Central memory CD8-positive, alpha-beta T cell (primary cell): ENCODE results near the gene KIF16B.
"Not testable (repeated sequence)": the region's sequence is repeated elsewhere in the genome, so short reads cannot be mapped to it uniquely, and the experiment has no call there.

Experiments used
- ATAC-seq: fragments of 150-1000 bp; cut with Tn5 transposase; replicated peaks from 2 replicates; pipeline ENCODE4 v1.10.0; 2022; ENCODE audit warnings: mild to moderate bottlenecking, moderate FRiP score, moderate number of reproducible peaks; ENCODE audit not compliant: poor library complexity, severe bottlenecking; ENCODE audit errors: extremely low read depth
- DNase-seq, 2 donors: peaks; one replicate each; pipeline ENCODE4 v3.0.0; 2021; ENCODE audit warnings: low spot score in 2 of 2
- H3K27ac Mint-ChIP-seq: one replicate; pipeline ENCODE4 v1.8.0; 2022; ENCODE audit warnings: low read depth, mild to moderate bottlenecking, moderate library complexity, mixed read lengths
- H3K27me3 Mint-ChIP-seq: one replicate; pipeline ENCODE4 v1.8.0; 2022; ENCODE audit warnings: mixed read lengths
- H3K36me3 Mint-ChIP-seq: one replicate; pipeline ENCODE4 v1.8.0; 2022; ENCODE audit warnings: mild to moderate bottlenecking, moderate library complexity, mixed read lengths; ENCODE audit not compliant: insufficient read depth
- H3K4me1 Mint-ChIP-seq: one replicate; pipeline ENCODE4 v1.8.0; 2022; ENCODE audit warnings: mixed read lengths
- H3K4me3 Mint-ChIP-seq: one replicate; pipeline ENCODE4 v1.8.0; 2022; ENCODE audit warnings: mild to moderate bottlenecking, moderate library complexity, mixed read lengths
- H3K9me3 Mint-ChIP-seq: one replicate; pipeline ENCODE4 v1.8.0; 2022; ENCODE audit warnings: mixed read lengths

The KIF16B gene

GRCh38 chr20:16241911-16242310, 331.3 kb downstream of the KIF16B start:
- Mint-ChIP-seq H3K4me1 (no peaks in the 10 kb centered on the region), H3K9me3 (peaks cover 5% of the 10 kb centered on the region), H3K27ac (no peak overlapping the region), H3K4me3 (no peak overlapping the region), H3K36me3 (no peaks in the 10 kb centered on the region), H3K27me3 (no peaks in the 10 kb centered on the region)
- no peak for DNase-seq
- no peak for ATAC-seq

GRCh38 chr20:16240355-16240754, 332.9 kb downstream of the KIF16B start:
- ATAC-seq (no peak), DNase-seq (no peak)
- Mint-ChIP-seq H3K4me3 (no peak overlapping the region), H3K36me3 (no peaks in the 10 kb centered on the region), H3K9me3 (peaks cover 5% of the 10 kb centered on the region), H3K27me3 (no peaks in the 10 kb centered on the region), H3K27ac (no peak overlapping the region), H3K4me1 (no peaks in the 10 kb centered on the region)

- Mint-ChIP-seq H3K4me1 (no peaks in the 10 kb centered on the region), H3K27ac (no peak overlapping the region), H3K9me3 (peaks cover 5% of the 10 kb centered on the region), H3K36me3 (no peaks in the 10 kb centered on the region), H3K4me3 (no peak overlapping the region), H3K27me3 (no peaks in the 10 kb centered on the region)
- no peak for ATAC-seq
- no peak for DNase-seq
Measured at GRCh38 chr20:16236589-16237241, 336.5 kb downstream of the KIF16B start.

GRCh38 chr20:16230402-16230801, 342.8 kb downstream of the KIF16B start:
- no peaks in the 10 kb centered on the region for H3K36me3 Mint-ChIP-seq
- no peak overlapping the region for H3K4me3 Mint-ChIP-seq
- H3K27ac Mint-ChIP-seq: no peak overlapping the region
- peaks cover 4% of the 10 kb centered on the region for H3K9me3 Mint-ChIP-seq
- H3K27me3 Mint-ChIP-seq: no peaks in the 10 kb centered on the region
- no peaks in the 10 kb centered on the region for H3K4me1 Mint-ChIP-seq
- no peak for DNase-seq
- no peak for ATAC-seq

- H3K27ac Mint-ChIP-seq: no peak overlapping the region
- no peak overlapping the region for H3K4me3 Mint-ChIP-seq
- H3K27me3 Mint-ChIP-seq: no peaks in the 10 kb centered on the region
- H3K4me1 Mint-ChIP-seq: no peaks in the 10 kb centered on the region
- ATAC-seq (no peak), DNase-seq (no peak)
- no peaks in the 10 kb centered on the region for H3K36me3 Mint-ChIP-seq
- H3K9me3 Mint-ChIP-seq: peaks cover 4% of the 10 kb centered on the region
Measured at GRCh38 chr20:16229813-16230212, 343.4 kb downstream of the KIF16B start.

GRCh38 chr20:16228722-16229121, 344.5 kb downstream of the KIF16B start:
- Mint-ChIP-seq H3K27me3 (no peaks in the 10 kb centered on the region), H3K27ac (no peak overlapping the region), H3K4me3 (no peak overlapping the region), H3K36me3 (no peaks in the 10 kb centered on the region), H3K9me3 (peaks cover 4% of the 10 kb centered on the region), H3K4me1 (no peaks in the 10 kb centered on the region)
- DNase-seq (no peak), ATAC-seq (no peak)

- H3K27ac Mint-ChIP-seq, H3K36me3 Mint-ChIP-seq, H3K9me3 Mint-ChIP-seq, H3K4me1 Mint-ChIP-seq, H3K4me3 Mint-ChIP-seq, H3K27me3 Mint-ChIP-seq, DNase-seq, ATAC-seq: not testable (repeated sequence)
Measured at GRCh38 chr20:16226961-16227360, 346.3 kb downstream of the KIF16B start.

GRCh38 chr20:16224836-16225235, 348.4 kb downstream of the KIF16B start:
- Mint-ChIP-seq H3K27me3 (no peaks in the 10 kb centered on the region), H3K9me3 (peaks cover 12% of the 10 kb centered on the region), H3K27ac (no peak overlapping the region), H3K36me3 (no peaks in the 10 kb centered on the region), H3K4me3 (no peak overlapping the region), H3K4me1 (no peaks in the 10 kb centered on the region)
- no peak for ATAC-seq
- DNase-seq: no peak

- Mint-ChIP-seq H3K27ac (no peak overlapping the region), H3K36me3 (no peaks in the 10 kb centered on the region), H3K9me3 (peaks cover 8% of the 10 kb centered on the region), H3K4me1 (no peaks in the 10 kb centered on the region), H3K27me3 (no peaks in the 10 kb centered on the region), H3K4me3 (no peak overlapping the region)
- ATAC-seq (no peak), DNase-seq (no peak)
Measured at GRCh38 chr20:16222859-16223411, 350.3 kb downstream of the KIF16B start.
